OCI-LY3 (cell line): ENCODE results near the gene INPP5J.

Source experiments
- CTCF ChIP-seq: fragments of 200-600, 300-600 bp; sonication (generic); IDR thresholded peaks from 2 replicates; pipeline ENCODE4 v1.5.1; 2014; ENCODE audit warnings: antibody characterized with exemption, low read length, low read depth
- EZH2phosphoT487 ChIP-seq: fragments of 200-600 bp; shearing (Covaris generic); IDR thresholded peaks from 2 replicates; pipeline ENCODE4 v1.6.1; 2018; ENCODE audit warnings: antibody characterized with exemption, mixed run types, low read depth

GRCh38 chr22:31138126-31138525, 15.4 kb downstream of the INPP5J start:
- TF ChIP-seq CTCF (no peak), EZH2phosphoT487 (no peak)
